ENCODE data around the gene ASTN2.

Gene ASTN2

DNA sequence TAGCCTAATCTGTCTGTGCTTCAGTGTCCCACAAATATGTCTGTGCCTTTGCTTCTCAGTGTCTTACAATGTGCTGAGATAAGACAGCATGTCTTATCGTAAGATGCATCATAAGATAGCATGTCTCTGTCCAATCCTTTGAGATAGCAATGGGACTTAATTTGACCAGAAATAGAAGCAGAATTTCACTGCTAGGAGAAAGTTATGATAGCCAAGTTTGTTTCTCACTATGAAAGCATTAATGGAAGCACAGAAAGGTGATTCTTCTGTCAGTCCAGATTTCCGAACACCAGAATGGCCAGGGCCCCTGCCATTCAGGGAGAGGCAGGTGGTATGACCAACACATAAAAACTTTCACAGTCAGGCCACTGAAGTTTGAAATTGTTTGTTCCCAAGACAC lies 616.3 kb downstream of the ASTN2 start:
- TF ChIP-seq GATA3 (IDR thresholded peaks at IDR 0.05; ENCODE audit: low read depth, low read length) (no peak), GATA2 (IDR thresholded peaks at IDR 0.05; ENCODE audit: low read depth, low read length) (no peak)

- no peak for TF ChIP-seq GATA2 (IDR thresholded peaks at IDR 0.05; ENCODE audit: low read depth, low read length)
- no peak for TF ChIP-seq GATA3 (IDR thresholded peaks at IDR 0.05; ENCODE audit: low read depth, low read length)
Measured at GRCh38 chr9:116797276-116797675, 617.6 kb downstream of the ASTN2 start.

- no peak for TF ChIP-seq GATA2 (IDR thresholded peaks at IDR 0.05; ENCODE audit: low read depth, low read length)
- no peak for TF ChIP-seq GATA3 (IDR thresholded peaks at IDR 0.05; ENCODE audit: low read depth, low read length)
Measured at GRCh38 chr9:116796669-116797068, 618.2 kb downstream of the ASTN2 start.

DNA sequence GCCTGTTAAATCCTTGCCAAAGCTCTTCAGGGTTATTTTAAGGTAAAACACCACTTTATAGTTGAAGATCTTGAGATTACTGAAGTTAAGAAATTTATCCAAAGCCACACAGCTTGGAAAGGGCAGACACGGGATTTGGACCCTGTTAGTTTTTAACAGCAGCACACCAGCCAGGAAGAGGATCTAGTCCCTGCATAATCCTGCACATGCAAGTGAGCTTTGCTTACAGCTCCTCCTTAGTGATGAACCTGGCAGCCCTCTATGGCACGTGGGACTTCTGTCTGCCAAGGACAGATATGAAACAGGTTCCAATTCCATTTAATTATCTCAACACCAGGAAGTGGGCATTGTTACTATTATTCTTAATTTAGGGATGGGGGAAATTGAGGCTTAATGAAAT lies 619.0 kb downstream of the ASTN2 start:
- TF ChIP-seq GATA2 (IDR thresholded peaks at IDR 0.05; ENCODE audit: low read depth, low read length) (no peak), GATA3 (IDR thresholded peaks at IDR 0.05; ENCODE audit: low read depth, low read length) (no peak)

- peak; percentile 37; the same call in 1 of the 2 replicates for TF ChIP-seq GATA2 (IDR thresholded peaks at IDR 0.05; ENCODE audit: low read depth, low read length)
- no peak for TF ChIP-seq GATA3 (IDR thresholded peaks at IDR 0.05; ENCODE audit: low read depth, low read length)
Measured at GRCh38 chr9:116792271-116792670, 622.6 kb downstream of the ASTN2 start.

GRCh38 chr9:116791326-116791725 lies 623.5 kb downstream of the ASTN2 start:
- no peak for TF ChIP-seq GATA3 (IDR thresholded peaks at IDR 0.05; ENCODE audit: low read depth, low read length)
- TF ChIP-seq GATA2 (IDR thresholded peaks at IDR 0.05; ENCODE audit: low read depth, low read length), result no peak

DNA sequence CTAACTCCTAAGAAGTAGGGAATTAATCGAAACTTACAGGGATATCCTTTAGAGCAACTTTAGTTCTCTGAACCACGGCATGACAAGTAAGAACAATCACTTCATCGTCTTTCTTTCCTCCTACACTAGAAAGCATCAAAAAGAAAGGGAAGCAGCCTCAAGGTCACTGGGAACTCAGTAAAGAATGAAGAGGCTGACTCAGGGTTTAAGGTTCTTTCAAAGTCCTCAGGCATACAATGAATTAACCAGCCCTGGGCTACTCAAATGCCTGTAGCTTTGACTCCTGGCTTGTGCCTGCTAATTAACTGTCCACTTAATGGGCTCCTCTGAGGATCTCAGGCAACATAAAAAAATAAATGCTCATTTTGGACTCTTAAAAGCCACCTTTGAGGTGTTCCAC lies 625.8 kb downstream of the ASTN2 start:
- no peak for TF ChIP-seq GATA3 (IDR thresholded peaks at IDR 0.05; ENCODE audit: low read depth, low read length)

- TF ChIP-seq GATA3 (IDR thresholded peaks at IDR 0.05; ENCODE audit: low read depth, low read length) (no peak), GATA2 (IDR thresholded peaks at IDR 0.05; ENCODE audit: low read depth, low read length) (no peak)
Measured at GRCh38 chr9:116786737-116787136, 628.1 kb downstream of the ASTN2 start.

DNA sequence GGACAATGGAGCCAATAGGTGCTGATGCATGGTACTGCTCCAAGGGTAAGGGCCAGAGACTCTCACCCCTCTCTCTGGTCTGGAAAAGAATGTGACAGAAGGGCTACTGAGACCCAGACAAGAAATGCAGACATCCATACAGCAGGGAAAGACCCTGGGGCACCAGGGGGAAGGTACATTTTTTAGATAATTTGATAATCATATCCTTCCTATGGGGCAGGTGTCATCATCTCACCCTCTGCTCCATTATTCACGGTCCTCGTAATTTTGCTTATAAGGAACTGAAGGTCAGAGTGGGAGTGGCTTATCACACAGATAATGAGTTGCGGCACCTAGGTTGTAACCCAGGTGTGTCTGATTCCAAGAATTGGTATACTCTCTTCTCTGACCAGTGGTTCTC lies 637.7 kb downstream of the ASTN2 start:
- TF ChIP-seq GATA2 (IDR thresholded peaks at IDR 0.05; ENCODE audit: low read depth, low read length), result no peak
- TF ChIP-seq GATA3 (IDR thresholded peaks at IDR 0.05; ENCODE audit: low read depth, low read length), result no peak

GRCh38 chr9:116774421-116775180 lies 640.3 kb downstream of the ASTN2 start:
- TF ChIP-seq GATA3 (IDR thresholded peaks at IDR 0.05; ENCODE audit: low read depth, low read length) (no peak), GATA2 (IDR thresholded peaks at IDR 0.05; ENCODE audit: low read depth, low read length) (no peak)

DNA sequence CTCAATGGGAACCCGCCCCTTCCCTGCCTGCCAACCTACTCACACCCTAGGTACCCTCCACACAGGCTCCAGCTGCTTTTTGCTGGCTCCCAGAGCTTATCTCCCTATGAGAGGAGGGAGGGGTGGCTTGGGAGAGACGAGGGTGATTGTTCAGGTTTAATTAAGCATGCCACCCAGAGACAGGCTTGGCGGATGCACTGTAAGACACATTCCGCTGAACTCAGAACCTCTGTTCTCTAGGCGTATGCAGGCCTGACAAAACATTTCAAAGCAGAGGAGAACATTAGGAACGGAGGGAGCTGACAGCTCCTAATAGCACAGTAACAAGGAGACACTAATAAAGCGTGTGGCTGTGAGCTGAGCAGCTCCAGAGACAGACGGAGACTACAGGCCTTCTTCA lies 647.6 kb downstream of the ASTN2 start:
- TF ChIP-seq GATA3 (IDR thresholded peaks at IDR 0.05; ENCODE audit: low read depth, low read length) (no peak), GATA2 (IDR thresholded peaks at IDR 0.05; ENCODE audit: low read depth, low read length) (no peak)

- TF ChIP-seq GATA3 (IDR thresholded peaks at IDR 0.05; ENCODE audit: low read depth, low read length) (no peak), GATA2 (IDR thresholded peaks at IDR 0.05; ENCODE audit: low read depth, low read length) (no peak)
Measured at GRCh38 chr9:116765011-116765410, 649.8 kb downstream of the ASTN2 start.

- TF ChIP-seq GATA3 (IDR thresholded peaks at IDR 0.05; ENCODE audit: low read depth, low read length), result no peak
- no peak for TF ChIP-seq GATA2 (IDR thresholded peaks at IDR 0.05; ENCODE audit: low read depth, low read length)
Measured at GRCh38 chr9:116763770-116764169, 651.1 kb downstream of the ASTN2 start.

- TF ChIP-seq GATA2 (IDR thresholded peaks at IDR 0.05; ENCODE audit: low read depth, low read length) (no peak), GATA3 (IDR thresholded peaks at IDR 0.05; ENCODE audit: low read depth, low read length) (no peak)
Measured at GRCh38 chr9:116760636-116761035, 654.2 kb downstream of the ASTN2 start.

DNA sequence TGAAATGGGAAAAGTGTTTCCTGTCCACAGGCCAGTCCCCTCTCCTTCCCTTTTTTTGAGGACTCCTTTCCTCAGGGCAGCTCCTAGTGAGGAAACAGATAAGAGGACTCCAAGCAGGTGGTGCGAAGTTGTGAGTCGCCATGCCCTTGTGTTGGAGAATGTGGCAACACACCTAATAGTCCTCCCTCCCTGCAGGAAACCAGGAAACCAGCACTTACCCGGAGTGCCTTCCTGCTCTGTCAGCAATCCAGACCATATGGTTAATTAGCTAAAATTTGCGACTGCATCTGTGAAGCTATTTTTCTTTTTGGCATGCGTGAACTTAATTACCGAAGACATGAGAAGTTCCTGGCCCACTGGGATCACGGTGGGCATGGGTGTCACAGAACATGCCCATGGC lies 657.8 kb downstream of the ASTN2 start:
- TF ChIP-seq GATA3 (IDR thresholded peaks at IDR 0.05; ENCODE audit: low read depth, low read length), result no peak
- TF ChIP-seq GATA2 (IDR thresholded peaks at IDR 0.05; ENCODE audit: low read depth, low read length), result no peak

DNA sequence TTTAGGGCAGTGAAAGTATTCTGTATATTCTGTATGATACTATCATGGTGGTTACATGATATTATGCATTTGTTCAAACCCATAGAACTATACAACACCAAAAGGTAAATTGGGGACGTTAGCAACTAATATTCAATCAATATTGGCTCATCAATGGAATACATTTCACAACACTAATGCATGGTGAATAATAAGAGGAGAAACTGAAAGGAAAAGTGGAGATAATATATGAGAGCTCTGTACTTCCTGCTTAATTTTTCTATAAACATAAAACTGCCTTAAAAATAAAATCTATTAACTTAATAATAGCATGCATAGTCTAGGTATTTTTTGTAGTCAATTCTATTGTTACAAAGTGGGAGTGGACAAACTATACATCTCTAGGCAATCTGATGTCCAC lies 661.5 kb downstream of the ASTN2 start:
- no peak for TF ChIP-seq GATA3 (IDR thresholded peaks at IDR 0.05; ENCODE audit: low read depth, low read length)

Data from SH-SY5Y (cell line).